WI38 (cell line): ENCODE measurements around the gene LDB2.

ENCODE experiments used
- H3K4me3 ChIP-seq: 2 replicates; pipeline ENCODE4 v1.5.1; 2011; ENCODE audit warnings: low read depth, mild to moderate bottlenecking, control low read depth, low read length
- CTCF ChIP-seq: IDR thresholded peaks from 2 replicates; pipeline ENCODE4 v1.5.1; 2012; ENCODE audit warnings: low read depth, mild to moderate bottlenecking, control low read depth, low read length

LDB2 gene

GRCh38 chr4:16843831-16844508 lies 54.5 kb downstream of the LDB2 start:
- H3K4me3 ChIP-seq: peak overlapping the region; percentile 24; the same call in 1 of the 2 replicates
- TF ChIP-seq CTCF: no peak

GRCh38 chr4:16838226-16838875 lies 60.1 kb downstream of the LDB2 start:
- H3K4me3 ChIP-seq: no peak overlapping the region
- no peak for TF ChIP-seq CTCF

GRCh38 chr4:16837475-16837874 lies 61.0 kb downstream of the LDB2 start:
- no peak for TF ChIP-seq CTCF

GRCh38 chr4:16836324-16836723 lies 62.1 kb downstream of the LDB2 start:
- TF ChIP-seq CTCF: no peak
- H3K4me3 ChIP-seq: no peak overlapping the region

More at GRCh38 chr4:16837475-16837874, 61.0 kb downstream of the LDB2 start:
- H3K4me3 ChIP-seq: no peak overlapping the region

- H3K4me3 ChIP-seq: no peak overlapping the region
- no peak for TF ChIP-seq CTCF
Observed at GRCh38 chr4:16835597-16836247, 62.7 kb downstream of the LDB2 start.

- no peak overlapping the region for H3K4me3 ChIP-seq
- no peak for TF ChIP-seq CTCF
Observed at GRCh38 chr4:16834814-16835213, 63.6 kb downstream of the LDB2 start.

- H3K4me3 ChIP-seq: no peak overlapping the region
- TF ChIP-seq CTCF: no peak
Observed at GRCh38 chr4:16833722-16834121, 64.7 kb downstream of the LDB2 start.
